ENCODE results near the gene SGTA.

SGTA gene

GRCh38 chr19:2791876-2792275 is 8.8 kb upstream of the SGTA start:
- TF ChIP-seq POLR2A (IDR thresholded peaks at IDR 0.05; ENCODE audit: low read length) (no peak), GATA1 (IDR thresholded peaks at IDR 0.05; ENCODE audit: low read depth, low read length) (no peak)
- no peak for DNase-seq

- DNase-seq = no peak
- no peak for TF ChIP-seq POLR2A (IDR thresholded peaks at IDR 0.05; ENCODE audit: low read length)
- TF ChIP-seq GATA1 (IDR thresholded peaks at IDR 0.05; ENCODE audit: low read depth, low read length) = no peak
Measured at GRCh38 chr19:2791440-2791839, 8.4 kb upstream of the SGTA start.

GRCh38 chr19:2790557-2791271 is 7.6 kb upstream of the SGTA start:
- TF ChIP-seq POLR2A (IDR thresholded peaks at IDR 0.05; ENCODE audit: low read length) (no peak), GATA1 (IDR thresholded peaks at IDR 0.05; ENCODE audit: low read depth, low read length) (no peak)
- DNase-seq = no peak

GRCh38 chr19:2790194-2790556 is 7.1 kb upstream of the SGTA start:
- no peak for TF ChIP-seq GATA1 (IDR thresholded peaks at IDR 0.05; ENCODE audit: low read depth, low read length)
- TF ChIP-seq POLR2A (IDR thresholded peaks at IDR 0.05; ENCODE audit: low read length) = no peak
- DNase-seq = no peak

GRCh38 chr19:2788237-2788636 is 5.2 kb upstream of the SGTA start:
- TF ChIP-seq GATA1 (IDR thresholded peaks at IDR 0.05; ENCODE audit: low read depth, low read length) (no peak), POLR2A (IDR thresholded peaks at IDR 0.05; ENCODE audit: low read length) (no peak)

GRCh38 chr19:2787115-2787514 is 4.0 kb upstream of the SGTA start:
- DNase-seq = no peak
- TF ChIP-seq POLR2A (IDR thresholded peaks at IDR 0.05; ENCODE audit: low read length) = no peak
- no peak for TF ChIP-seq GATA1 (IDR thresholded peaks at IDR 0.05; ENCODE audit: low read depth, low read length)

More at GRCh38 chr19:2788237-2788636, 5.2 kb upstream of the SGTA start:
- DNase-seq = no peak

- peak; percentile 99 for DNase-seq
- TF ChIP-seq GATA1 (IDR thresholded peaks at IDR 0.05; ENCODE audit: low read depth, low read length) = no peak
- peak; percentile 81 for TF ChIP-seq POLR2A (IDR thresholded peaks at IDR 0.05; ENCODE audit: low read length)
Measured at GRCh38 chr19:2785244-2785997, 2.3 kb upstream of the SGTA start, which contains the start of gene THOP1. Gene THOP1 (plus strand): TSS chr19:2785503. CDS start chr19:2785663, 160 bp downstream.

GRCh38 chr19:2783781-2784145 is 690 bp upstream of the SGTA start:
- DNase-seq = no peak
- TF ChIP-seq GATA1 (IDR thresholded peaks at IDR 0.05; ENCODE audit: low read depth, low read length) (no peak), POLR2A (IDR thresholded peaks at IDR 0.05; ENCODE audit: low read length) (no peak)

- peak; percentile 59 to 65 for DNase-seq
- TF ChIP-seq GATA1 (IDR thresholded peaks at IDR 0.05; ENCODE audit: low read depth, low read length) (no peak), POLR2A (IDR thresholded peaks at IDR 0.05; ENCODE audit: low read length) (no peak)
Measured at GRCh38 chr19:2782329-2782935, 641 bp downstream of the SGTA start.

GRCh38 chr19:2780284-2780683 is 2.8 kb downstream of the SGTA start:
- no peak for DNase-seq
- TF ChIP-seq POLR2A (IDR thresholded peaks at IDR 0.05; ENCODE audit: low read length) (no peak), GATA1 (IDR thresholded peaks at IDR 0.05; ENCODE audit: low read depth, low read length) (no peak)

- TF ChIP-seq POLR2A (IDR thresholded peaks at IDR 0.05; ENCODE audit: low read length) = no peak
- DNase-seq = no peak
Measured at GRCh38 chr19:2779121-2779740, 3.8 kb downstream of the SGTA start.

- no peak for TF ChIP-seq POLR2A (IDR thresholded peaks at IDR 0.05; ENCODE audit: low read length)
- TF ChIP-seq GATA1 (IDR thresholded peaks at IDR 0.05; ENCODE audit: low read depth, low read length) = no peak
- DNase-seq = no peak
Measured at GRCh38 chr19:2777952-2778683, 5.0 kb downstream of the SGTA start.

- DNase-seq = peak; percentile 70 to 87
- TF ChIP-seq POLR2A (IDR thresholded peaks at IDR 0.05; ENCODE audit: low read length) = no peak
- TF ChIP-seq GATA1 (IDR thresholded peaks at IDR 0.05; ENCODE audit: low read depth, low read length) = no peak
Measured at GRCh38 chr19:2775556-2776430, 7.3 kb downstream of the SGTA start.

Measured in erythroblast (primary cell).